ENCODE measurements around the gene FTCD.

DNA sequence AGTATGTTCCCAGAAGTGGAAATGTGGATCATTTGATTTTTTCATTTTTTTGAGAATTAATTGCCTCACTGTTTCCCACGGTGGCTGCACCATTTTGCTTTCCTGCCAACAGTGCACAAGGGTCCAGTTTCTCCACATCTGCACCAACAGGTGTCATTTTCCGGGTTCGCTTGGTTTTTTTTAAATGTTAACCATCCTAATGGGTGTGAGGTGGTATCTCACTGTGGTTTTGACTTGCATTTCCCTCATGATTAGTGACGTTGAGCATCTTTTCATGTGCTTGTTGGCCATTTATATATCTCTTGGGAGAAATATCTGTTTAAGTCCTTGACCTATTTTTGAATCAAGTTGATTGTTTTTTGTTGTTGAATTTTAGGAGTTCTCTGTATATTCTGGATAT lies 54.5 kb downstream of the FTCD start:
- TF ChIP-seq EP300 (IDR thresholded peaks at IDR 0.05; ENCODE audit: borderline replicate concordance) (no peak), CEBPB (IDR thresholded peaks at IDR 0.05) (no peak)
